ENCODE data around the gene MMP11. TPM values are rescaled to one million over a fixed set of nuclear protein-coding genes. Genes with fewer than 3 reads are reported as not detected.

Gene MMP11
- total RNA-seq, 1 donor from 2014 or later = 9.9 TPM

GRCh38 chr22:23801886-23802377, 29.3 kb downstream of the MMP11 start:
- DNase-seq (ENCODE audit: low read depth, low spot score) = no peak

GRCh38 chr22:23803001-23803819, 30.6 kb downstream of the MMP11 start:
- no peak for DNase-seq (ENCODE audit: low read depth, low spot score)

DNA sequence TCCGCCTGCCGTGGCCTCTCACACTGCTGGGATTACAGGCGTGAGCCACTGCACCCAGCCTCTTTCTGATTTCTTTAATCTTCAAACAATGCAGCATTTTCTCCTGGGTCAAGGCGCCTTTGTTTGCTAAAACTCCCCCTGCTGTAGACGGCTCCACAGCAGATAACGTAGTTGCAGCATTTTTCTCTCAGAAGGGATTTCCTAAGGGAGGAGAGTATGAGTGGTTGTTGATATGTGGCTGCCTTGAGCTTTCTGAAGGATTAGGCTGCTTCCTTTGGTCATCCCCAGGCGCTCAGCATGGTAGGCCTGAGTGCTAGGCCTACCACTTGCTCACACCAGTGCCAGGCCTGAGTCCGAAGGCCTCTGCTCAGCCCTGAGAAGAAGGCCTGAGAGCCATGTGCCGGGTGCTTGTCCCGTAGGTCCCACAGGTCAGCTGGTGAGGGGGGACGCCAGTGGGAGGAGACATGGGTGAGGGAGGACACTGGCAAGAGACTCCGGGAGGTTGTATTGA, 32.2 kb downstream of the MMP11 start:
- DNase-seq (ENCODE audit: low read depth, low spot score) = no peak

DNA sequence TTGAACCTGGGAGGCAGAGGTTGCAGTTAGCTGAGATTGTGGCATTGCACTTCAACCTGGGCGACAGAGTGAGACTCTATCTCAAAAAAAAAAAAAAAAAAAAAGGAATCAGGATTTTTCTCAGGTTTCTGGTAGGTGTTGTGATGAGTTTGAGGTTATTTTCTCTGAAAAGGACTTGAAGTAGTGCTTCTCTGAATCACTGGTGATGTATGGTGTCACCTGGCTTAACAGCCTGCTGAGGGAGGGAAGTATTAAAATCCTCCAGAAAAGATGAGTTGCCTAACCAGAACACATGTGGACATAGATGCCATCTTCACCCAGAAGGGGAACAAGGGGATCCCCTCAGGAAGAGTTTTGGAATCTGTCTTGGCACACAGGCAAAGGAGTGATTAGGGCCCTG, 34.2 kb downstream of the MMP11 start:
- no peak for DNase-seq (ENCODE audit: low read depth, low spot score)

DNA sequence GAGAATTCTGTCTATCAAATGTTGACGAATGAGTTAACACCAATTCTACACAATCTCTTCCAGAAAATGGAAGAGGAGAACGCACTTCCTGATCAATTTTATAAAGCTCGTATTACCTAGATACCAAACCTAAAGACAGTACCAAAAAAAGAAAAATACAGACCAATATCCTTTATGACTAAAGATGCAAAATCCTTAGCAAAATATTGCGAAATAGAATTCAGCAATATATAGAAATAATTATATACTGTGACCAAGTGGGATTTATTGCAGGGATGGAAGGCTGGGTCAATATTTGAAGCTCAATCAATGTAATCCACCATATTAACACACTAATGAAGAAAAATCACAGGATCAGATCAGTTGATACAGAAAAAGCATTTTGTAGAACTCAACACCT, 39.7 kb downstream of the MMP11 start:
- DNase-seq (ENCODE audit: low read depth, low spot score) = no peak

DNA sequence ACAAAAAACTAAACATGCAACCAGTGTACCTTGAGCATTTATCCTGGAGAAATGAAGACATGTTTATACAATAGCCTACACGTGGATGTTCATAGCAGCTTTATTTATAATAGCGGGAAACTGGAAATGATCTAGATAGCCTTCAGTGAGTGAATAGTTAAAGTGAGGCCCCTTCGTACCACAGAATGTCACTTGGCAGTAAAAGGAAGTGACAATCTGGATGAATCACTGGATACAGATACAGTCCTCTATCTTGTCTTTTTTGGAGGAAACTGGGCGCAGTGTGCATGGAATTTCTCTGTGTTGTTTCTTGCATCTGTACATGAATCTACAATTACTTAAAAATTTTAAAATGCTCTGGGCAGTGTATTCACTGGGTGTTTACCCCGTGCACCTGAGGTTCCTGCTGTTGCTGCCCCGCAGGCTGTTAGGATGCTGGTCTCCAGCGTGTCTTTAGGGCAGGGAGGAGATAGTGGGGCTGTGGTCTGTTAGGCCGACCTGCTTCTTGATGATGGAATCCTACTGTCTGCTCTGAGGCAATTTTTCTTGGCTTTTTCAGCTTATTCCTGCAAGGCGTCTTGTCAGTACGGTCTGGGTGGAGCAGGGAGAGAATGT, 43.0 kb downstream of the MMP11 start:
- no peak for DNase-seq (ENCODE audit: low read depth, low spot score)

DNA sequence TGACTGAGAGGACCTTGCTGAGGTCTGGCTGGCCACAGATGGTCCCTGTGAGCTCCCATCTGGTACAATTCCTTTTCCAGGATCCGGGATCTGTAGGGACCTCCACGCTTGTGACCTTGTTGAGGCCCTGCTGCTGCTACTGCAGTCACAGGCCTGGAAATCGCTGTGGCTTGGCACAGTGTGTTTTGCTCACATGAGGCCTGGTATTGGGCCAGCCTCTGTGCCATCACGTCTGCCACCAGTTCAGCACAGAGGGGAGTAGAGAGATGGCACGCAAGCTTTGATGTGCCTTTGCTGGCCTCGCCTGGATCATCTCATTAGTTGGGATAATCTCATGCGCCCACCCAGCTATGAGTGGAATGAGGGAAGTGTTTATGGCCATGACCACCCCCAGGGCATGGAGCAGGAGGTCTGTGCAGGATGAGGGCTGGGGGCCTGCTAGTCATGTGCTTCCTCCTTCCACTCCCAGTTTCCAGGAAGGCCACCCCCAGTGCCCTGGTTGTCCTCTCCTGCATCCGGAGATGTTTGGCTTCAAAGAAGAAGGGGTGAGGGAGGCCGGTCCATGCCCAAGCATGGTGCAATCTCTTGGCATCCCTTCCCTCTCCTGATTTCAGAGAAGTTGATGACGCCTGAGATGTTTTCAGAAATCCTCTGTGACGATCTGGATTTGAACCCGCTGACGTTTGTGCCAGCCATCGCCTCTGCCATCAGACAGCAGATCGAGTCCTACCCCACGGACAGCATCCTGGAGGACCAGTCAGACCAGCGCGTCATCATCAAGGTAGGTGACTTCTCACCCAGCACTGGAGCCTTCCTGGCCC, 43.7 kb downstream of the MMP11 start:
- no peak for DNase-seq (ENCODE audit: low read depth, low spot score)

DNA sequence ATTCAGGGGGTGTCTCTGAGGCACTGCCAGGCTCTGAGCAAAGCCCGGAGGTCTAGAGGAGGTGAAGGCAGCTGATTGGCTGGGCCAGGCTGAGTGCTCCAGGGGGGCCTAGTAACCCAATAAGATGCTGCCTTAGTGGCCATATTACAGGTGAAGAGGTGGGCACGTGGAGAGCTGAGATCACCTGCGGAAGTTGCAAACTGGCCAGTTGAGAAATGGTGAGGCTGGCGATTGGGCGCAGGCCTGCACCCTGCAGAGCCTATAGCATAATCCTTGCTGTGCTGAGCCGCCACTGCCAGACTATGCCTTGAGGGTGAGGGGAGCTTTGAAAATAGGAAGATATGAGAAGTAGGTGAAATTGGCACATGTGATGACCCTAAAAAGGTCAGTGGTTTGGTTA, 44.5 kb downstream of the MMP11 start:
- DNase-seq (ENCODE audit: low read depth, low spot score) = no peak

DNA sequence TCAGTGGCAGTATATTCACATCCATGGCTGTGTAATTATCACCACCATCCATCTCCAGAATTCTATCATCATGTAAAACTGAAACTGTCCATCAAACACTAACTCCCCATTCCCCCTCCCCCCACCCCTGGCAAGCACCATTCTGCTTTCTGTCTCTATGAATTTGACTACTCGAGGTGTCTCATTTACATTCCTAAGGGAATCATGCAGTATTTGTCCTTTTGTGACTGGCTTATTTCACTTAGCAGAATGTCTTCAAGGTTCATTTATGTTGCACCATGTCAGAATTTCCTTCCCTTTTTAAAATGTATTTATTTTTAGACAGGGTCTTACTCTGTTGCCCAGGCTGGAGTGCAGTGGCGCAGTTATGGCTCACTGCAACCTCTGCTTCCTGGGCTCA, 45.9 kb downstream of the MMP11 start:
- DNase-seq (ENCODE audit: low read depth, low spot score) = no peak

DNA sequence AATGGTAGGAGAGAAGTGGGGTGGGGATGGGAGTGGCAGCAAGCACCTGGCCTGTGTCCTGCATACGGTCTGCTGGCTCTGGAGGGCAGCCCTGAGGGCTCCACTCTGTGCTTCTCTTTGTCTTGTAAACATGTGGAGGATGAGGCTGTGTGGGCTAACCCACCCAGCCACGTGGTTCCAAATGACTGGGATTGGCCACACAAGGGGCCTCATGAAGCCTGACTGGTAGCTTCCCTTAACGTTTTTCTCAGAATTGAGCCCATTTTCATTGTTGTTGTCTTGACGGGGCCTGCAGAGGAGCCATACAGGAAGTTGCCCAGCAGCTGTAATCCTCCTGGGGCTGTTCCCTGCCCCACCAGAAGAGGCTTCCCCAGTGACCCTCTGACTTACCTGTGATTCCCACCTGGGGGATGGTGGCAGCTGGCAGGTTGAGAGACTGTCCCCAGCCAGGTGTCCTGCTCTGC, 48.1 kb downstream of the MMP11 start:
- no peak for DNase-seq (ENCODE audit: low read depth, low spot score)

- no peak for DNase-seq (ENCODE audit: low read depth, low spot score)
Observed at GRCh38 chr22:23822101-23822671, 49.5 kb downstream of the MMP11 start.

DNA sequence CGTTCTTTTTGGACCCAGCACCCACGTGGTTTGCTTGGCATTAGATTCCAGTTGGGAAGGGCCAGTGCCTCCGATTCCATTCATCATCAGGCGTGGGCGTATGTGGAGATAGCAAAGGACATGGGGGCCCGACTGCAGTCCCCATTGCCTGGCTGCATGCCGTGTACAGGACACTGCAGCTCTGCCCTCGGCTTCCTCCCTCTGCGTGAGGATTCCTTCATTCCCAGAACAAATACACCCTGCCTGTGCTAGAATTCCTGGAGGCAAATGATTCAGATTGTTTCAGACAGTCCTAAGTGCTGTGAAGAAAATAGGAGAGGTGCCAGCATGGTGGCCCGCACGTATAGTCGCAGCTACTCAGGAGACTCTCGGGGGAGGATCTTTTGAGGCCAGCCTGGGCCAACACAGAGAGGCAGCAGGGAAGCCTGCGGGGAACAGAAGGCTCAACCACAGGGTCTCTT, 50.7 kb downstream of the MMP11 start:
- DNase-seq (ENCODE audit: low read depth, low spot score) = no peak

DNA sequence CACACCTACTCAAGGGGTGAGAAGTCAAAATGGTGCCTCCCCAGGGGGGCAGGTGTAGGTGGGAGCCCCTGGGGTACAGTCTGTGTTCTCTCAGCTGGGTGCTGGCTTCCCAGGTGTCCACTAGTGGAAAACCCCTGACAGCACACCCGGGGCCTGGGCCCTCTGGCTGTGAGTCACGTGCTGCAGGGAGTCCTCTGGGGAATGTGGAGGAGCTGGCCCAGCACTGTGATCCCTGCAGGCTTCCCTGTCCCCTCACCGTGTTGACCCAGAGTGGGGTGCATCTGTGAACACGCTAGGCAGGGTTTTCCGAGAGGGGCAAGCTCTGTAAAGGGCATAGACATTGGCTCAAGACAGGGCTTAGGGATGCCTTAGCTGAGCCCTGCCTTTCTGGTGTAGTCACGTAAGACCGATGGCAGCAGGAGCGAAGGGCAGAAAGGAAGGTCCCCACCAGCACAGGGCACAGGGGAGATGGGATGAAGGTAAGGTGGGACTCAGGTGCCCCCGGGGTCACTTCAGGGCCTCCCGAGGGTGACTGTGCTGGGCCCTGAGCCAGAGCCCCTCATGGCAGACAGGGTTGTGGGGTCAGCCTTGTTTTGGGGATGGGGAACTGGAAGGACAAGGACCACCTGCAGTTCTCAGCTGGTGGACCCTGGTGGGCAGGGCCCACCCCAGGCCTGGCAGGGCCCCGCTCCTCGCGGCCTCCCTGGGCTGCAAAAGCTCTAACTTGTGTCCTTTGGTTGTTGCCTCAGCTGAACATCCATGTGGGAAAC, 52.0 kb downstream of the MMP11 start:
- DNase-seq (ENCODE audit: low read depth, low spot score) = no peak

DNA sequence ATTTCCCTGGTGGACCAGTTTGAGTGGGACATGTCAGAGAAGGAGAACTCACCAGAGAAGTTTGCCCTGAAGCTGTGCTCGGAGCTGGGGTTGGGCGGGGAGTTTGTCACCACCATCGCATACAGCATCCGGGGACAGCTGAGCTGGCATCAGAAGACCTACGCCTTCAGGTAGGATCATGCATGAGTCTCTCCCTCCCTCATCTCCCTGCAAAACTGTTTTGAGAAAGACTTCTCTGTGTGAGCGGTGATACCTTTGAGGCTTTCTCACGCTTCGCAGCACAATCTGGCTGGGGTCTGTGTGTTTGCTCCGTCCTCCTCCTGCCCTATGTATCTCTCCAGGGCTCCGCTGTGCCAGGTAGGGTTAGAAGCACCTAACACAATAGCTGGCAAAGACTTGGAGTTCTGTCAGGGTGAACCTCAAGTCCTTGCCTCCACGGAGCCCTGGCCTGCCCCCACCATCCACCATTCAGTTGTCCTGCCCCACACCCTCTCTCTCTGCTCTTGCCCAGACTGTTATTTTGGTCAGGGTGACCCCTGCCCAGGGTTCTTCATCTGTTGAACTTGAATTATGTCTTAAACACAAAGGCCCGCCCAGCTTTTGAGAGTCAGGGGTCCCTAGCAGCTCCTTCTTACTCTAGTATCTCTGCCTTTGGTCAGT, 52.7 kb downstream of the MMP11 start:
- no peak for DNase-seq (ENCODE audit: low read depth, low spot score)

GRCh38 chr22:23826510-23827350, 54.1 kb downstream of the MMP11 start:
- DNase-seq (ENCODE audit: low read depth, low spot score) = no peak

DNA sequence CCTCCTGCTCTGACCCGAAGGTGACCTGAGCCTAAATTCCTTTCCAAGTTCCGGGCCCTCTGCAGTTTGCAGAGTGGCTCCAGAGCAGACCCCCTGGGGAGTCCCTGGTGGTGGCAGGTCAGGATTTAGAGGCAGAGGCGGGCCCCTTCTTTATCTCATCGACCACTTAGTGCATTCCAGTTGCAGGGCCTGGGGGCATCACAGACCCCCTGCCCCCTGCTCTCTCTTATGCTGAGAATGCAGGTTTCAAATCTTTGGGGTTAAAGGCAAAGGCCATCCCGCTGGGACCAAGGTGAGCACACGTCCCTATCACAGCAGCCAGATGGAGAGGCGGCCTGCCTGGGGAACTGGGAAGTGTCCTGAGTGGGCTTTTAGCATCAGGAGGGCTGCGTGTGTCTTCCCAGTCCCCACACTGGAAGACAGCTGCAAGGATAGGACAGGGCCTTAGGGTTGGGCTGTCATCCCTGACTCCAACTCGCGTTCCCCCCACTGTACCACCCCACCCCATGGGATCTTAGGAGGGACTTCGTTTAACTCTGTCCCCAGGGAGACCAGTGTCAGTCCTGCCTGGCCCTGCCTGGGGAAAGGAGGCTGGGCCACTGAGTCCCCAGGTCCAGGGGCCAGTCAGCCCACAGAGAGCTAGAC, 54.8 kb downstream of the MMP11 start:
- no peak for DNase-seq (ENCODE audit: low read depth, low spot score)

DNA sequence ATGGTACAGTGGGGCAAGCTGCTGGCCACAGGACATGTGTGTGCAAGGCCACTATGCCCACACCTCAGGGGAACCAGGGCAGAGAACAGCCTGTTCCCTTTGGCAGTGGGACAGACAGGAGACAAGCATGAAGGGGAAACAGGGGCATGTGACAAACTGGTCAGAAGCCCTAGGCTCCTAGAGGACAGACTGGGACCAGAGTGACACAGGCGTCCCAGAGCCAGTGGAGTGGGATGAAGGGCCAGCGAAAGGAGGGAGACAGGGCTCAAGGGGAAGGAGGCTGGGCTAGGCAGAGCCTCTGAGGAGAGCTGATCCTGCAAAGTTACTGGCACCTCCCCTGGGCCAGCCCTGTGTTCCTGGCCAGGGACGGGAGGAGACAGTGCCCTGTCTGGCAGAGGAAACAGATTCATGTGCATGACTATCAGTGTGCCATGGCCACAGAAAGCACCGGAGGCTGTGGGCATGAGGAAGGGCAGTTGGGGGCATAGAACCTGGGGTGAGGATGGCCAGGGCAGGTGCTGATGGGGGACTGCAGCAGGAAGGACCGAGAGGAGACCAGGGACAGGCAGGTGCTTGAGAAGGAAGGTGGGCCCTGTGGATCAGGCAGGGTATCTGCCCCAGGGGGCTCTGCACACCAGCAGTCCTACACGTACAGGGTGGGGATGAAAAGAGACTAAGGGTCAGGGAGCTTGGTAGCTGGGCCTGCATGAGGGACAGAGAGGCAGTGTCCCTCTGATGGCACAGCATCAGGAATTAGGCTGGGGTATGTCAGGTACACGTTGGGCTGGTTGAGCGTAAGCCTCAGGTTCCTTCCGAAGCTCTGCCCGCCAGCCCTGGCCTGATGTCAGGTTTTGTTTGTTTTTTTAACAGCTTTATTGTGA, 56.4 kb downstream of the MMP11 start:
- no peak for DNase-seq (ENCODE audit: low read depth, low spot score)

Data from pulmonary artery endothelial cell (primary cell).